Nephron (organoid): Measurements from ENCODE around the gene CTNNA3.

Experiments used
- H3K27ac Mint-ChIP-seq, 3 experiments: 2 replicates each; pipeline ENCODE4 v1.8.0; 2020; ENCODE audit warnings: mixed read lengths in 3 of 3, mild to moderate bottlenecking in 2 of 3, moderate library complexity in 1 of 3
- H3K27me3 Mint-ChIP-seq: 2 replicates; pipeline ENCODE4 v1.8.0; 2021; ENCODE audit warnings: low read depth, mild to moderate bottlenecking, moderate library complexity, mixed read lengths
- H3K36me3 Mint-ChIP-seq: 2 replicates; pipeline ENCODE4 v1.8.0; 2020; ENCODE audit warnings: low read depth, mixed read lengths
- H3K4me1 Mint-ChIP-seq: 2 replicates; pipeline ENCODE4 v1.8.0; 2020; ENCODE audit warnings: mixed read lengths
- H3K4me3 Mint-ChIP-seq, 3 experiments: 2 replicates each; pipeline ENCODE4 v1.8.0; 2020; ENCODE audit warnings: mild to moderate bottlenecking in 3 of 3, mixed read lengths in 3 of 3, moderate library complexity in 2 of 3
- H3K9me3 Mint-ChIP-seq: 2 replicates; pipeline ENCODE4 v1.8.0; 2020; ENCODE audit warnings: mixed read lengths
- TF ChIP-seq, protein P1 (sequence below), 3 experiments: fragments of 200-600 bp; sonication (generic); IDR thresholded peaks; one replicate each; pipeline ENCODE4 v1.5.0; 2021; ENCODE audit warnings: antibody characterized with exemption in 3 of 3; ENCODE audit not compliant: unreplicated experiment in 3 of 3

Gene CTNNA3

DNA sequence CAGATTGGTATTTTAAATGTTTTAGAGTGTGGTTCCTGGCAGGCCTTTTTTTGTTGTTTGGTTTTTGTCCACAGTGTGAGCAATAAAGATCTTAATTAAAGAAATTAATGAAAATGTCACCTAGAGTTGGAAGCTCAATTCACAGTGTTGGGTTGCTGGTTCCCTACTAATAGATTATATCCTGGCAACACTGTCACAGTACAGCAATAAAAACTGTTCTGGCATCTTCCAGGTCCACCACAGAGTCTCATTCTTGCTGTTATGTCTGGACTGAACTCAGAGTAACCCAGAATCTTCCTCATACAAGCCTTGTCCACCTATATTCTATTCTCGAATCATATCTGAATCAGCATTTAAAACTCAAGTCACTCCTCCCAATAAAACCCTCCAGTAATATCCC, 982.6 kb downstream of the CTNNA3 start:
- Mint-ChIP-seq H3K4me3 (no peak overlapping the region), H3K27me3 (no peaks in the 10 kb centered on the region), H3K27ac (no peak overlapping the region), H3K36me3 (no peaks in the 10 kb centered on the region), H3K9me3 (no peaks in the 10 kb centered on the region), H3K4me1 (no peaks in the 10 kb centered on the region)
- TF ChIP-seq, protein P1, sequence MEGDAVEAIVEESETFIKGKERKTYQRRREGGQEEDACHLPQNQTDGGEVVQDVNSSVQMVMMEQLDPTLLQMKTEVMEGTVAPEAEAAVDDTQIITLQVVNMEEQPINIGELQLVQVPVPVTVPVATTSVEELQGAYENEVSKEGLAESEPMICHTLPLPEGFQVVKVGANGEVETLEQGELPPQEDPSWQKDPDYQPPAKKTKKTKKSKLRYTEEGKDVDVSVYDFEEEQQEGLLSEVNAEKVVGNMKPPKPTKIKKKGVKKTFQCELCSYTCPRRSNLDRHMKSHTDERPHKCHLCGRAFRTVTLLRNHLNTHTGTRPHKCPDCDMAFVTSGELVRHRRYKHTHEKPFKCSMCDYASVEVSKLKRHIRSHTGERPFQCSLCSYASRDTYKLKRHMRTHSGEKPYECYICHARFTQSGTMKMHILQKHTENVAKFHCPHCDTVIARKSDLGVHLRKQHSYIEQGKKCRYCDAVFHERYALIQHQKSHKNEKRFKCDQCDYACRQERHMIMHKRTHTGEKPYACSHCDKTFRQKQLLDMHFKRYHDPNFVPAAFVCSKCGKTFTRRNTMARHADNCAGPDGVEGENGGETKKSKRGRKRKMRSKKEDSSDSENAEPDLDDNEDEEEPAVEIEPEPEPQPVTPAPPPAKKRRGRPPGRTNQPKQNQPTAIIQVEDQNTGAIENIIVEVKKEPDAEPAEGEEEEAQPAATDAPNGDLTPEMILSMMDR (IDR thresholded peaks at IDR 0.05; ENCODE audit: unreplicated experiment in 3 of 3) = no peak

DNA sequence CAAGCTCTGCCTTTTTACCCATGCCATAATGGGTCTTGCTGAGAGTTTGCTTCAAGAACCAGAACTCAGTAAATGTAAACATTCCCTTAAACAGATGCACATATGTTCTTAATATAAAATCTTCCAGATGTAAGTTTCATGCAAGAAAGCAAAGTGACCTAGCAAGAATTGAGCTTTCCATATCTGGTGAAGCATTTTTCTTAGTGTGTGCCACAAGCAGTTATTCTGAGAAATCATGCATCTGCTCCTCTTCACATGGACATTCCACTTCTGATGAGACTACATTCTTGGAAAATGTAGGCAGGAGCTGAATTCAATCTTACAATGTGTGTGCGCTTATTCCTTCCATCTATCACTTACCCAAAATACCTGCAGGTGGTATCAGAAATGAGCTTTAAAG, 997.9 kb downstream of the CTNNA3 start:
- H3K4me3 Mint-ChIP-seq = no peak overlapping the region
- H3K27me3 Mint-ChIP-seq = no peaks in the 10 kb centered on the region
- H3K36me3 Mint-ChIP-seq = no peaks in the 10 kb centered on the region
- H3K27ac Mint-ChIP-seq = no peak overlapping the region
- H3K9me3 Mint-ChIP-seq = no peaks in the 10 kb centered on the region
- H3K4me1 Mint-ChIP-seq = no peaks in the 10 kb centered on the region
- TF ChIP-seq, protein P1 (IDR thresholded peaks at IDR 0.05; ENCODE audit: unreplicated experiment in 3 of 3) = no peak

DNA sequence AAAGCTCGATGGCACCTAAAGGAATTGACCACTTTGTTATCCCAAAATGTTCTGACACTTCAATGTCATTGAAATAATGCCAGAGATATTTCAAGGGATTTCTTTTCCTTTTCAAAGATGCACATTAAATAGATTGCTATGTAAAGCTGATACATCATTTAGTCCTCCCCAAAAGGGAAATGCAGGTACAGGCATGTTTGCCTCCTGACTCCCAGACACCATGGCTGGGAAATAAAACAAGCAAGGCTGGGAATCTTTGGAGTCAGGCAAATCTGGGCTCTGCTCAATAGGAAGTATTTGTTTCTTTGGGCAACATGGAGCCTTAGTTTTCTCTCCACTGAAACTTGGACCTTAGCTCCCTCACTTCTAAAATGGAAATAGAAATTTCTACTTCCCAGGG, 1000.9 kb downstream of the CTNNA3 start:
- H3K9me3 Mint-ChIP-seq = peaks cover 8% of the 10 kb centered on the region
- H3K4me1 Mint-ChIP-seq = no peaks in the 10 kb centered on the region
- TF ChIP-seq, protein P1 (IDR thresholded peaks at IDR 0.05; ENCODE audit: unreplicated experiment in 3 of 3) = no peak
- H3K27me3 Mint-ChIP-seq = no peaks in the 10 kb centered on the region
- H3K27ac Mint-ChIP-seq = no peak overlapping the region
- no peaks in the 10 kb centered on the region for H3K36me3 Mint-ChIP-seq
- H3K4me3 Mint-ChIP-seq = no peak overlapping the region

DNA sequence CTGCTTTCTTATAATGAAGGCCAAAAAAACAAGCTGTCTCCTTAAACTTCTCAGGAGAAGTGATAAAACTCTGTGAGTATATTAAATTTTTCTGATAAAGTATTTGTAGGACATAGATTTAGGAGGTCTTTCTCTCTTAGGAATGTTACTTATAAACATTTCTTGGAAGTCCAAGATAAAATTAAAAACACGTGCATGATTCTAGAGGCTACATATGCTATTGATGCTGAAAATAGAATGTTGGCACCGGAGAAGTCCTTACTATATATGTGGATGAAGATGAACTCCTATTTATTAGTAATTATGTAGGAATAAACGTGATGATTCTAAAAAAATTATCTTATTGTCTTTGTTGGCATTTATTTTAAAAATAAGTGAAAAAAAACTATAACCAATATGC, 1011.4 kb downstream of the CTNNA3 start:
- TF ChIP-seq, protein P1 (IDR thresholded peaks at IDR 0.05; ENCODE audit: unreplicated experiment in 3 of 3) = no peak
- Mint-ChIP-seq H3K27ac (no peak overlapping the region), H3K36me3 (no peaks in the 10 kb centered on the region), H3K27me3 (no peaks in the 10 kb centered on the region), H3K9me3 (peaks cover 4% of the 10 kb centered on the region), H3K4me3 (no peak overlapping the region), H3K4me1 (no peaks in the 10 kb centered on the region)

DNA sequence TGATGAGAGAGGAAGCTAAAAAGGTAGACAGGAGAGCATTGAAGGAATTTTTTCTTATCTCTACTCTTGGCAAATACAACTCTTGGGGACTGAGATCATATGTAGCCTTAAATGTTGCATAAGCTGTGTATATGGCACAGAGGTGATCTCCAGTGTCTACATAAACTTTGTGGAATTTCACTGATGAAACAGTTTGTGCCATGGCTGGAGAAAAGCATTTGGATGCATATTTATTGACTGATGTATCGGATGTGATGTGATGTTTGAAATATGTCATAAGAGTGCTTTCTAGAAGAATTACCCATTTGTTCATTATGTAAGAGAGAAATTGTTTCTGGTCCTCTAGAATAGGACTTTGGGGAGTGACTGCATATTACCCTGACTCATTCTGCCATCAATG, 1015.1 kb downstream of the CTNNA3 start:
- Mint-ChIP-seq H3K4me3 (no peak overlapping the region), H3K36me3 (no peaks in the 10 kb centered on the region), H3K27me3 (no peaks in the 10 kb centered on the region), H3K27ac (no peak overlapping the region), H3K4me1 (peaks cover 3% of the 10 kb centered on the region), H3K9me3 (no peaks in the 10 kb centered on the region)
- TF ChIP-seq, protein P1 (IDR thresholded peaks at IDR 0.05; ENCODE audit: unreplicated experiment in 3 of 3) = no peak

DNA sequence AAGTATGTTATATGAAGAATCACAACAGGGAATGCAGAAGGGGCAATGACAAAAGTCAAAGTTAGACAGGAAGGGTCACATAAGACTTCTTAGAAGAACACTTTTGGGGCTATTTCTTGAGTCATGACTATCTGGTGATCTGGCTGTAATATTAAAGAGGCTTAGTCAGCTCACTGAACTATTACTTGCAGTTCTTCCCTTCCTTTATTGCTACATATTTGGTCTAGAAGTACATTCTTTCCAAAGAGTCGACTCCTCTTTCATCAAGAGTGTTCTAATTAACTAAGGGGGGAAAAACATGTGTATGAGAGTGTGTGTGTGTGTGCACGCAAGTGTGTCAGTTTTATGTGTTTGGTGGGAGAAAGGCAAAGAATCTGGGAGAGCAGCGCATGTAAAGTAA, 1017.5 kb downstream of the CTNNA3 start:
- Mint-ChIP-seq H3K36me3 (no peaks in the 10 kb centered on the region), H3K27me3 (no peaks in the 10 kb centered on the region)

More for the DNA sequence above, 1017.5 kb downstream of the CTNNA3 start:
- no peaks in the 10 kb centered on the region for H3K9me3 Mint-ChIP-seq
- H3K27ac Mint-ChIP-seq = no peak overlapping the region
- peaks cover 5% of the 10 kb centered on the region for H3K4me1 Mint-ChIP-seq
- H3K4me3 Mint-ChIP-seq = no peak overlapping the region
- TF ChIP-seq, protein P1 (IDR thresholded peaks at IDR 0.05; ENCODE audit: unreplicated experiment in 3 of 3) = no peak
